GM12878 (cell line): ENCODE results near the gene ARMC9. TPM values are rescaled to one million over a fixed set of nuclear protein-coding genes. Genes with fewer than 3 reads are reported as not detected.

Experiments used
- ATAC-seq: fragments of 200-7000 bp; cut with Tn5 transposase; 3 replicates; pipeline ENCODE4 v1.9.1; 2020; ENCODE audit warnings: mild to moderate bottlenecking, moderate library complexity
- BruUV-seq: library from RNA; stranded (reverse); fragments of 400-500 nt; replicated peaks from 2 replicates; lab custom pipeline; 2021; lab: Mats Ljungman, UMichigan
- CTCF ChIA-PET: fragments of 300-600 bp; sonication (Branson Sonifier 250); formaldehyde crosslinking; extraction: SDS; loops from one replicate; lab custom pipeline; 2021; ENCODE audit warnings: inconsistent platforms; lab: Yijun Ruan, JAX
- POLR2A ChIA-PET: fragments of 350-600 bp; formaldehyde crosslinking; extraction: SDS; loops from one replicate; lab custom pipeline; 2021; ENCODE audit warnings: inconsistent platforms; lab: Charles Lee
- RAD21 ChIA-PET: fragments of 300-600 bp; sonication (Branson Sonifier 250); formaldehyde crosslinking; loops from one replicate; lab custom pipeline; 2023; ENCODE audit warnings: antibody characterized with exemption; ENCODE audit not compliant: unreplicated experiment; lab: Charles Lee
- SMC1A ChIA-PET: fragments of 300-600 bp; sonication (Branson Sonifier 250); formaldehyde crosslinking; loops from one replicate; lab custom pipeline; 2023; ENCODE audit not compliant: unreplicated experiment, uncharacterized antibody; lab: Charles Lee
- DNase-seq: peaks from one replicate; pipeline ENCODE4 v3.0.0-alpha.2; 2011; ENCODE audit warnings: low read depth, low spot score
- FAIRE-seq: peaks from 3 replicates; lab custom pipeline; 2011; peaks lifted over from hg19 to GRCh38; lab: Jason Lieb, UNC
- H2AFZ ChIP-seq: 2 replicates; pipeline ENCODE4 v1.6.0; 2011; ENCODE audit warnings: low read depth, low read length, control low read depth; ENCODE audit not compliant: control insufficient read depth
- H3K27ac ChIP-seq: 2 replicates; pipeline ENCODE4 v1.5.1; 2011; ENCODE audit warnings: control low read depth; ENCODE audit not compliant: control insufficient read depth, insufficient read depth
- H3K27me3 ChIP-seq, 2 experiments: replicated peaks in 1 of 2; 2 replicates each; pipeline versions ENCODE4 v1.6.0 to v1.6.1; 2011; ENCODE audit warnings: low read length in 1 of 2; ENCODE audit not compliant: control insufficient read depth in 2 of 2, insufficient read depth in 2 of 2
- H3K36me3 ChIP-seq, 2 experiments: 2 replicates each; pipeline ENCODE4 v1.5.1; 2011; ENCODE audit warnings: low read length in 1 of 2; ENCODE audit not compliant: control insufficient read depth in 2 of 2, insufficient read depth in 2 of 2
- H3K4me1 ChIP-seq: 2 replicates; pipeline ENCODE4 v1.6.1; 2011; ENCODE audit warnings: mild to moderate bottlenecking, low read length, moderate library complexity, mixed read lengths; ENCODE audit not compliant: control insufficient read depth, insufficient read depth
- H3K4me2 ChIP-seq: 2 replicates; pipeline ENCODE4 v1.6.0; 2011; ENCODE audit warnings: control low read depth; ENCODE audit not compliant: control insufficient read depth, insufficient read depth
- H3K4me3 ChIP-seq: fragments of 200-600 bp; sonication (generic); 2 replicates; pipeline ENCODE4 v1.5.1; 2016
- H3K79me2 ChIP-seq: 2 replicates; pipeline ENCODE4 v1.6.0; 2011; ENCODE audit warnings: low read length; ENCODE audit not compliant: control insufficient read depth, insufficient read depth
- H3K9ac ChIP-seq: 2 replicates; pipeline ENCODE4 v1.8.0; 2011; ENCODE audit warnings: low read length, control low read depth, mixed read lengths; ENCODE audit not compliant: control insufficient read depth, insufficient read depth
- H3K9me3 ChIP-seq: replicated peaks from 3 replicates; pipeline ENCODE4 v1.5.1; 2011; ENCODE audit warnings: mild to moderate bottlenecking, low read length; ENCODE audit not compliant: control insufficient read depth, insufficient read depth
- H4K20me1 ChIP-seq: 2 replicates; pipeline ENCODE4 v1.6.0; 2011; ENCODE audit not compliant: control insufficient read depth, insufficient read depth
- CHD4 ChIP-seq: fragments of 200-600 bp; sonication (generic); IDR thresholded peaks from 2 replicates; pipeline ENCODE4 v1.6.1; 2016; ENCODE audit warnings: mild to moderate bottlenecking
- DPF2 ChIP-seq: fragments of 450-650 bp; IDR thresholded peaks from 2 replicates; pipeline ENCODE4 v1.6.1; 2017; ENCODE audit warnings: mild to moderate bottlenecking
- HCFC1 ChIP-seq: fragments of 150-350 bp; IDR thresholded peaks from 2 replicates; pipeline ENCODE4 v1.6.1; 2014; ENCODE audit warnings: low read length
- HDAC6 ChIP-seq: fragments of 200-600 bp; sonication (generic); IDR thresholded peaks from one replicate; pipeline ENCODE4 v1.8.0; 2017; ENCODE audit warnings: antibody characterized with exemption; ENCODE audit not compliant: unreplicated experiment
- KAT2A ChIP-seq: conservative IDR thresholded peaks from 2 replicates; pipeline ENCODE4 v1.6.1; 2011; ENCODE audit warnings: low read depth, low read length; ENCODE audit not compliant: control insufficient read depth
- MTA2 ChIP-seq: fragments of 450-650 bp; IDR thresholded peaks from 2 replicates; pipeline ENCODE4 v1.6.1; 2016; ENCODE audit warnings: low read depth, mild to moderate bottlenecking, moderate library complexity
- MXI1 ChIP-seq: fragments of 150-350 bp; IDR thresholded peaks from 2 replicates; pipeline ENCODE4 v1.6.1; 2011; ENCODE audit warnings: low read depth, mild to moderate bottlenecking, inconsistent platforms, low read length, improper control_type of control experiment
- NRF1 ChIP-seq: conservative IDR thresholded peaks from 2 replicates; pipeline ENCODE4 v1.6.1; 2011; ENCODE audit warnings: mild to moderate bottlenecking, low read depth, low read length, improper control_type of control experiment
- RELA ChIP-seq: fragments of 450-650 bp; IDR thresholded peaks from 2 replicates; pipeline ENCODE4 v1.8.0; 2014; ENCODE audit warnings: borderline replicate concordance; ENCODE audit not compliant: partially characterized antibody
- REST ChIP-seq: IDR thresholded peaks from 2 replicates; pipeline ENCODE4 v1.6.1; 2012; ENCODE audit warnings: mild to moderate bottlenecking, low read depth, low read length
- YBX1 ChIP-seq: fragments of 450-650 bp; IDR thresholded peaks from 2 replicates; pipeline ENCODE4 v1.6.1; 2016; ENCODE audit warnings: antibody characterized with exemption
- ZBTB40 ChIP-seq: fragments of 450-650 bp; IDR thresholded peaks from 2 replicates; pipeline ENCODE4 v1.6.1; 2016; ENCODE audit warnings: mild to moderate bottlenecking, moderate library complexity, borderline replicate concordance
- ZZZ3 ChIP-seq: IDR thresholded peaks from 2 replicates; pipeline ENCODE4 v1.6.1; 2011; ENCODE audit warnings: low read depth; ENCODE audit not compliant: control insufficient read depth, insufficient read length
- WGBS: methylation state at CpG from one replicate; pipeline ENCODE4 v1.1.6; 2016; ENCODE audit warnings: low lambda C conversion rate; ENCODE audit not compliant: insufficient replicate concordance, insufficient coverage; ENCODE audit errors: missing lambda C conversion rate; 5-methylcytosine and 5-hydroxymethylcytosine counted together
- in situ Hi-C: fragments of 300-500 bp; cut with MboI; formaldehyde crosslinking; loops from 9 replicates; pipeline ENCODE4 v1.14.3; 2018; ENCODE audit warnings: mixed read lengths
- intact Hi-C: fragments of 100-400 bp; cut with micrococcal nuclease; formaldehyde crosslinking; loops from one replicate; pipeline ENCODE4 v1.14.2; 2022; ENCODE audit not compliant: unreplicated experiment
- polyA plus RNA-seq, 11 experiments: library from polyadenylated mRNA; depleted of rRNA in 4 of 11; unstranded in 6 of 11; stranded (reverse) in 5 of 11; fragments of >200 nt; fragmentation: Nextera tagmentation in 4 of 11; fragmentation: Illumina TruSeq in 1 of 11; extraction: Ambion mirVana in 4 of 11; extraction: Trizol in 1 of 11; gene quantifications; 1 replicate in 1 of 11; 2 replicates in 10 of 11; pipeline versions ENCODE4 v1.2.1 to v1.2.3, GENCODE V29; 2011 to 2016; ENCODE audit warnings: inconsistent platforms in 2 of 11, missing spikeins in 2 of 11, low read depth in 1 of 11
- total RNA-seq, 4 experiments: library from RNA; depleted of rRNA in 3 of 4; stranded (reverse); fragments of >200 nt in 3 of 4; fragmentation: Illumina TruSeq in 1 of 4; extraction: Trizol in 1 of 4; gene quantifications; 2 replicates each; pipeline versions ENCODE4 v1.2.1 to v1.2.3, GENCODE V29; 2013 to 2021

The ARMC9 gene
- total and polyA plus RNA-seq, 10 of the 15 experiments (the other 5 are each of a cell fraction or from before 2014, with no cell fraction given): 3.8 to 21.8 (median 10.4) TPM

GRCh38 chr2:231361701-231362554, 163.5 kb downstream of the ARMC9 start:
- H3K4me3 ChIP-seq: no peak overlapping the region
- ChIA-PET SMC1A (interaction anchor here (0.7 to 2.0 kb wide), 10 partner anchors 12 to 135 kb away, joined by 3 to 10 read pairs (median 3); no protein-coding TSS in a partner anchor), CTCF (interaction anchor here (0.5 to 2.9 kb wide), 10 partner anchors 21 to 135 kb away, joined by 3 to 19 read pairs (median 4); no protein-coding TSS in a partner anchor), POLR2A (interaction anchor here (0.9 to 1.0 kb wide), 3 partner anchors 12 to 103 kb away, joined by 3 read pairs; no protein-coding TSS in a partner anchor), RAD21 (interaction anchor here (0.6 to 1.3 kb wide), 5 partner anchors 32 to 141 kb away, joined by 3 to 5 read pairs (median 4); no protein-coding TSS in a partner anchor)
- H3K9me3 ChIP-seq: no peaks in the 10 kb centered on the region
- in situ Hi-C loops (no loop called here), intact Hi-C loops (no loop called here)
- H3K9ac ChIP-seq: peak overlapping the region; percentile 64
- no peaks in the 10 kb centered on the region for H3K27me3 ChIP-seq
- no peaks in the 10 kb centered on the region for H4K20me1 ChIP-seq
- H3K4me2 ChIP-seq: peak overlapping the region; percentile 56
- peak; percentile 73 for FAIRE-seq
- DNase-seq: peak; percentile 26
- H3K27ac ChIP-seq: peak overlapping the region; percentile 78
- peak; percentile 98 for ATAC-seq
- peak overlapping the region; percentile 92 for H2AFZ ChIP-seq
- no peaks in the 10 kb centered on the region; a peak in 1 of 4 replicates for H3K36me3 ChIP-seq
- BruUV-seq: TSS peak; percentile 85
- peaks cover 15% of the 10 kb centered on the region for H3K4me1 ChIP-seq
- 52% methylated on average over 12 of the region's 12 CpGs for WGBS
- no peaks in the 10 kb centered on the region for H3K79me2 ChIP-seq
- TF ChIP-seq CHD4: no peak
- no peak for TF ChIP-seq YBX1
- TF ChIP-seq HDAC6: no peak
- TF ChIP-seq ZBTB40: peak; percentile 23; the same call in 1 of the 2 replicates
- TF ChIP-seq MTA2: peak; percentile 18; the same call in 1 of the 2 replicates
- no peak for TF ChIP-seq MXI1
- no peak for TF ChIP-seq DPF2
- TF ChIP-seq HCFC1: no peak
- TF ChIP-seq RELA: no peak
- no peak for TF ChIP-seq REST
- TF ChIP-seq NRF1: no peak
- no peak for TF ChIP-seq KAT2A
- TF ChIP-seq ZZZ3: no peak
